Tibial nerve (tissue), 4 donors: ENCODE results near the gene DHX40. TPM values are rescaled to one million over a fixed set of nuclear protein-coding genes. Genes with fewer than 3 reads are reported as not detected.

Experiments
- DNase-seq, 2 donors: peaks; one replicate each; pipeline ENCODE4 v3.0.0-alpha.2; 2019; ENCODE audit warnings: low spot score in 2 of 2
- H3K27ac ChIP-seq, 4 donors: fragments of 200-600 bp; sonication (generic) in 3 of 4; one replicate each; pipeline ENCODE4 v1.5.1; 2017 to 2019; ENCODE audit warnings: mild to moderate bottlenecking in 1 of 4
- H3K27me3 ChIP-seq, 2 donors: fragments of 200-600 bp; sonication (generic) in 1 of 2; one replicate each; pipeline versions ENCODE4 v1.5.1 to v1.6.0; 2017 to 2019
- H3K36me3 ChIP-seq, 3 donors: fragments of 200-600 bp; sonication (generic); one replicate each; pipeline ENCODE4 v1.5.1; 2018 to 2019
- H3K4me1 ChIP-seq, 4 donors: fragments of 200-600 bp; sonication (generic) in 3 of 4; one replicate each; pipeline ENCODE4 v1.5.1; 2017 to 2019
- H3K4me3 ChIP-seq, 4 donors: fragments of 200-600 bp; sonication (generic) in 3 of 4; one replicate each; pipeline ENCODE4 v1.5.1; 2017 to 2019; ENCODE audit warnings: mild to moderate bottlenecking in 1 of 4, moderate library complexity in 1 of 4
- H3K9me3 ChIP-seq, 4 donors: fragments of 200-600 bp; sonication (generic) in 3 of 4; one replicate each; pipeline ENCODE4 v1.5.1; 2017 to 2019
- EP300 ChIP-seq, 2 donors: sonication (generic); formaldehyde crosslinking; IDR thresholded peaks; one replicate each; pipeline ENCODE4 v1.6.1; 2017; ENCODE audit warnings: antibody characterized with exemption in 2 of 2, mild to moderate bottlenecking in 1 of 2
- POLR2A ChIP-seq, 2 donors: fragments of 450-650 bp; IDR thresholded peaks; one replicate each; pipeline ENCODE4 v1.6.1; 2017; ENCODE audit warnings: antibody characterized with exemption in 2 of 2, mild to moderate bottlenecking in 2 of 2, moderate library complexity in 2 of 2
- WGBS, 2 donors: methylation state at CpG; one replicate each; pipeline ENCODE4 v1.1.5; 2018; 5-methylcytosine and 5-hydroxymethylcytosine counted together
- total RNA-seq, 4 donors: library from RNA; depleted of rRNA; stranded (reverse); fragments of >200 nt; gene quantifications; one replicate each; pipeline ENCODE4 v1.1.0, GENCODE V29; 2016
- TF ChIP-seq, protein P1 (sequence below), 5 experiments: fragments of 200-600 bp in 3 of 5; fragments of 450-650 bp in 2 of 5; sonication (generic) in 3 of 5; IDR thresholded peaks; one replicate each; pipeline ENCODE4 v1.5.1; 2016 to 2019; ENCODE audit warnings: antibody characterized with exemption in 5 of 5, mild to moderate bottlenecking in 3 of 5, moderate library complexity in 2 of 5

DHX40 gene
- total RNA-seq, 4 donors from 2014 or later, result 31.2 to 38.5 (median 33.5) TPM

DNA sequence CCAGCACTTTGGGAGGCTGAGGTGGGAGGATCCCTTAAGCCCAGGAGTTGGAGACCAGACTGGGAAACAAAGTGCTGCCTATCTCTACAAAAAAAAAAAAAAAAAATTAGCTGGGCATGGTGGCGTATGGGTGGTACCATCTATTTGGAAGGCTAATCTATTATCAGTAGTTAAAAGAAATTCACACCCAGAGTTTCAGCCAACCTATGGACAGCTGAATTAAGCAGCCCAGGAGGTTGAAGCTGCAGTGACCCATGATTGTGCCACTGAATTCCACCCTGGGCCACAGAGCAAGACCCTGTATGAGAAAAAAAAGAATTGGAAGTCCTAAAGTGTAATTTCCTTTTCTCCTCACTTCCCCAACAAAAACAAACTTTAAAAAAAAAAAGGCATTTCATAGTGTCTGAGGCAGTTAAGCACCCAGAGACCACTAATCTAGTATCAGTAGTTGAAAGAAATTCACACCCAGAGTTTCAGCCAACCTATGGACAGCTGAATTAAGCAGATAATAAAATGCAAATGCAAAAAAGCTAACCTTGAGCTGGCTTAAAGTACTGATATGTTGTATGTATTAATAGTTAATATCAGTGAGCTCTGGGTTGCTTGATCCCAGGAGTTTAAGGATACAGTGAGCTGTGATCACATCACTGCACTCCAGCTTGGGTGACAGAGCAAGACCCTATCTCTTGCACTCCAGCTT is 72.4 kb downstream of the DHX40 start:
- H3K4me1 ChIP-seq, result peaks cover 0 to 80% (median 51%) of the 10 kb centered on the region in 4 donors
- H3K36me3 ChIP-seq, result no peaks in the 10 kb centered on the region
- 81 to 91% methylated on average over 1 of the region's 1 CpG for WGBS, 2 donors
- no peak for TF ChIP-seq EP300 (IDR thresholded peaks at IDR 0.05)
- TF ChIP-seq, protein P1, sequence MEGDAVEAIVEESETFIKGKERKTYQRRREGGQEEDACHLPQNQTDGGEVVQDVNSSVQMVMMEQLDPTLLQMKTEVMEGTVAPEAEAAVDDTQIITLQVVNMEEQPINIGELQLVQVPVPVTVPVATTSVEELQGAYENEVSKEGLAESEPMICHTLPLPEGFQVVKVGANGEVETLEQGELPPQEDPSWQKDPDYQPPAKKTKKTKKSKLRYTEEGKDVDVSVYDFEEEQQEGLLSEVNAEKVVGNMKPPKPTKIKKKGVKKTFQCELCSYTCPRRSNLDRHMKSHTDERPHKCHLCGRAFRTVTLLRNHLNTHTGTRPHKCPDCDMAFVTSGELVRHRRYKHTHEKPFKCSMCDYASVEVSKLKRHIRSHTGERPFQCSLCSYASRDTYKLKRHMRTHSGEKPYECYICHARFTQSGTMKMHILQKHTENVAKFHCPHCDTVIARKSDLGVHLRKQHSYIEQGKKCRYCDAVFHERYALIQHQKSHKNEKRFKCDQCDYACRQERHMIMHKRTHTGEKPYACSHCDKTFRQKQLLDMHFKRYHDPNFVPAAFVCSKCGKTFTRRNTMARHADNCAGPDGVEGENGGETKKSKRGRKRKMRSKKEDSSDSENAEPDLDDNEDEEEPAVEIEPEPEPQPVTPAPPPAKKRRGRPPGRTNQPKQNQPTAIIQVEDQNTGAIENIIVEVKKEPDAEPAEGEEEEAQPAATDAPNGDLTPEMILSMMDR (IDR thresholded peaks at IDR 0.05), result no peak
- no peaks in the 10 kb centered on the region for H3K9me3 ChIP-seq
- H3K27ac ChIP-seq, result no peak overlapping the region
- DNase-seq, result no peak
- no peak overlapping the region for H3K4me3 ChIP-seq
- no peaks in the 10 kb centered on the region for H3K27me3 ChIP-seq

DNA sequence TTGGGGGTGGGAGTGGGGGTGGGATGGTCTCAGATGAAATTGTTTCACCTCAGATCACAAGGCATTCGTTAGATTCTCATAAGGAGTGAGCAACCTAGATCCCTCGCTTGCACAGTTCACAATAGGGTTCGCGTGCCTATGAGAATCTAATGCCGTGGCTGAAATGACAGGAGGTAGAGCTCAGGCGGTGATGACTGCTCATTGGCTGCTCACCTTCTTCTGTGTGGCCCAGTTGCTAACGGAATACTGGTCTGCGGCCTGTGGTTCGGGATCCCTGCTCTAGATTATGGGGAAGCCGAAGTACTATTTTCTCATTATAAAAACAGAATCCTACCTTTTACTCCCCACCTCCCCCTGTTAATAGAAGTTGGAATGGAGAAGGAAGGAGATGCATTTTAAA is 73.1 kb downstream of the DHX40 start:
- Histone ChIP-seq H3K27ac (no peak overlapping the region), H3K4me3 (no peak overlapping the region), H3K27me3 (no peaks in the 10 kb centered on the region), H3K9me3 (no peaks in the 10 kb centered on the region), H3K36me3 (no peaks in the 10 kb centered on the region), H3K4me1 (peaks cover 0 to 80% (median 50%) of the 10 kb centered on the region in 4 donors)
- TF ChIP-seq EP300 (IDR thresholded peaks at IDR 0.05), result no peak
- no peak for TF ChIP-seq POLR2A (IDR thresholded peaks at IDR 0.05)
- TF ChIP-seq, protein P1 (IDR thresholded peaks at IDR 0.05), result no peak
- no peak for DNase-seq
- 73 to 77% methylated on average over 10 of the region's 10 CpGs for WGBS, 2 donors

- no peak overlapping the region for H3K27ac ChIP-seq
- no peaks in the 10 kb centered on the region for H3K9me3 ChIP-seq
- H3K27me3 ChIP-seq, result no peaks in the 10 kb centered on the region
- no peak for DNase-seq
- TF ChIP-seq, protein P1 (IDR thresholded peaks at IDR 0.05), result no peak
- H3K4me3 ChIP-seq, result no peak overlapping the region
- H3K4me1 ChIP-seq, result peaks cover 0 to 59% (median 32%) of the 10 kb centered on the region in 4 donors
- 47 to 61% methylated on average over 2 of the region's 2 CpGs for WGBS, 2 donors
- peaks cover 0 to 22% (median 0%) of the 10 kb centered on the region in 3 donors for H3K36me3 ChIP-seq
Observed at GRCh38 chr17:59641799-59642484, 76.5 kb downstream of the DHX40 start.

GRCh38 chr17:59642565-59642964 is 77.2 kb downstream of the DHX40 start:
- Histone ChIP-seq H3K27me3 (no peaks in the 10 kb centered on the region), H3K27ac (no peak overlapping the region), H3K9me3 (no peaks in the 10 kb centered on the region), H3K36me3 (peaks cover 0 to 22% (median 0%) of the 10 kb centered on the region in 3 donors), H3K4me1 (peaks cover 0 to 58% (median 32%) of the 10 kb centered on the region in 4 donors), H3K4me3 (no peak overlapping the region)
- TF ChIP-seq, protein P1 (IDR thresholded peaks at IDR 0.05), result no peak
- TF ChIP-seq EP300 (IDR thresholded peaks at IDR 0.05) (no peak), POLR2A (IDR thresholded peaks at IDR 0.05) (no peak)
- WGBS, 2 donors, result 88 to 91% methylated on average over 1 of the region's 1 CpG
- no peak for DNase-seq
